ENCODE results near the gene PYGM. TPM values are rescaled to one million over a fixed set of nuclear protein-coding genes. Genes with fewer than 3 reads are reported as not detected.

The PYGM gene
- total and polyA plus RNA-seq, 9 donors, result 0.24 to 12.0 (median 3.1) TPM

- WGBS, 3 donors, result 34 to 35% (median 34%) methylated on average over 15 of the region's 15 CpGs
- intact Hi-C loops (cut with DNase I), result no loop called here
- Histone ChIP-seq H3K4me3 (peak overlapping the region; percentile 60), H3K27me3 (no peaks in the 10 kb centered on the region), H3K9me3 (no peaks in the 10 kb centered on the region), H3K4me1 (ENCODE audit: insufficient read depth) (peaks cover 2% of the 10 kb centered on the region), H3K36me3 (no peaks in the 10 kb centered on the region), H3K27ac (peak overlapping the region; percentile 67 to 93)
- peak in 2 of 5 donors; percentile 37 to 46 for DNase-seq
- TF ChIP-seq EP300 (IDR thresholded peaks at IDR 0.05) (no peak), CTCF (IDR thresholded peaks at IDR 0.05) (no peak), POLR2A (IDR thresholded peaks at IDR 0.05) (no peak)
Observed at GRCh38 chr11:64803846-64804345, 44.1 kb upstream of the PYGM start.

GRCh38 chr11:64803158-64803845, 43.5 kb upstream of the PYGM start, which contains the start of gene MAP4K2:
MAP4K2 (minus strand) TSS chr11:64803214; CDS start chr11:64803149, 65 bp downstream.
- 0 to 1% (median 0%) methylated on average over 30 to 58 of the region's 58 CpGs for WGBS, 3 donors
- intact Hi-C loops (cut with DNase I), result no loop called here
- H3K36me3 ChIP-seq, result no peaks in the 10 kb centered on the region
- H3K4me3 ChIP-seq, result peak within 1 kb of the TSS; percentile 60
- no peaks in the 10 kb centered on the region for H3K27me3 ChIP-seq
- peak within 1 kb of the TSS; percentile 67 to 93 for H3K27ac ChIP-seq
- DNase-seq, result peak; percentile 89 to 95 (median 90)
- TF ChIP-seq EP300 (IDR thresholded peaks at IDR 0.05) (no peak), POLR2A (IDR thresholded peaks at IDR 0.05) (peak; percentile 29), CTCF (IDR thresholded peaks at IDR 0.05) (peak in 2 of 3 donors; percentile 35 to 41)
- H3K9me3 ChIP-seq, result no peaks in the 10 kb centered on the region
- H3K4me1 ChIP-seq (ENCODE audit: insufficient read depth), result peaks cover 2% of the 10 kb centered on the region

GRCh38 chr11:64802370-64803157, 42.8 kb upstream of the PYGM start:
- Histone ChIP-seq H3K27me3 (no peaks in the 10 kb centered on the region), H3K4me3 (peak overlapping the region; percentile 52), H3K9me3 (no peaks in the 10 kb centered on the region), H3K36me3 (no peaks in the 10 kb centered on the region), H3K4me1 (ENCODE audit: insufficient read depth) (peaks cover 2% of the 10 kb centered on the region), H3K27ac (peak overlapping the region; percentile 43 to 93)
- intact Hi-C loops (cut with DNase I), result no loop called here
- TF ChIP-seq POLR2A (IDR thresholded peaks at IDR 0.05), result no peak
- no peak for TF ChIP-seq EP300 (IDR thresholded peaks at IDR 0.05)
- TF ChIP-seq CTCF (IDR thresholded peaks at IDR 0.05), result no peak
- 12 to 82% (median 21%) methylated on average over 3 to 54 of the region's 54 CpGs for WGBS, 3 donors
- DNase-seq, result no peak

- Histone ChIP-seq H3K9me3 (no peaks in the 10 kb centered on the region), H3K36me3 (no peaks in the 10 kb centered on the region), H3K27ac (peak overlapping the region; percentile 43 to 93), H3K27me3 (no peaks in the 10 kb centered on the region), H3K4me3 (no peak overlapping the region), H3K4me1 (ENCODE audit: insufficient read depth) (peaks cover 2% of the 10 kb centered on the region)
- TF ChIP-seq EP300 (IDR thresholded peaks at IDR 0.05) (no peak), CTCF (IDR thresholded peaks at IDR 0.05) (no peak), POLR2A (IDR thresholded peaks at IDR 0.05) (no peak)
- DNase-seq, result peak in 2 of 5 donors; percentile 40 to 46
- intact Hi-C loops (cut with DNase I), result no loop called here
- 56 to 65% (median 64%) methylated on average over 13 of the region's 13 CpGs for WGBS, 3 donors
Observed at GRCh38 chr11:64801561-64802369, 42.0 kb upstream of the PYGM start.
